ENCODE measurements around the gene ZMPSTE24. TPM values are rescaled to one million over a fixed set of nuclear protein-coding genes. Genes with fewer than 3 reads are reported as not detected.

Gene ZMPSTE24
- total RNA-seq, 1 donor from 2014 or later = 19.5 TPM

GRCh38 chr1:40257313-40257687 lies 736 bp upstream of the ZMPSTE24 start:
- DNase-seq (ENCODE audit: low spot score) (no peak), ATAC-seq (peak; percentile 14)

- ATAC-seq = no peak
- no peak for DNase-seq (ENCODE audit: low spot score)
These were observed 371 bp downstream of the ZMPSTE24 start for GRCh38 chr1:40258445-40258769.

- DNase-seq (ENCODE audit: low spot score) = no peak
These were observed 6.3 kb downstream of the ZMPSTE24 start for GRCh38 chr1:40264354-40264781.

GRCh38 chr1:40265298-40265697 lies 7.3 kb downstream of the ZMPSTE24 start:
- ATAC-seq (no peak), DNase-seq (ENCODE audit: low spot score) (no peak)

More at GRCh38 chr1:40264354-40264781, 6.3 kb downstream of the ZMPSTE24 start:
- no peak for ATAC-seq

GRCh38 chr1:40265919-40266318 lies 7.9 kb downstream of the ZMPSTE24 start:
- no peak for ATAC-seq
- DNase-seq (ENCODE audit: low spot score) = no peak

GRCh38 chr1:40266786-40267535 lies 8.9 kb downstream of the ZMPSTE24 start:
- ATAC-seq (no peak), DNase-seq (ENCODE audit: low spot score) (no peak)

GRCh38 chr1:40267767-40268187 lies 9.7 kb downstream of the ZMPSTE24 start:
- DNase-seq (ENCODE audit: low spot score) = no peak

GRCh38 chr1:40268211-40268610 lies 10.2 kb downstream of the ZMPSTE24 start:
- no peak for DNase-seq (ENCODE audit: low spot score)
- ATAC-seq = no peak

More at GRCh38 chr1:40267767-40268187, 9.7 kb downstream of the ZMPSTE24 start:
- ATAC-seq = peak; percentile 92

GRCh38 chr1:40270152-40270834 lies 12.3 kb downstream of the ZMPSTE24 start:
- no peak for DNase-seq (ENCODE audit: low spot score)
- ATAC-seq = no peak

GRCh38 chr1:40272653-40273213 lies 14.7 kb downstream of the ZMPSTE24 start:
- DNase-seq (ENCODE audit: low spot score) (no peak), ATAC-seq (no peak)

GRCh38 chr1:40273547-40274166 lies 15.6 kb downstream of the ZMPSTE24 start:
- ATAC-seq = peak; percentile 85

GRCh38 chr1:40274331-40274730 lies 16.3 kb downstream of the ZMPSTE24 start:
- DNase-seq (ENCODE audit: low spot score) (no peak), ATAC-seq (no peak)

More at GRCh38 chr1:40273547-40274166, 15.6 kb downstream of the ZMPSTE24 start:
- DNase-seq (ENCODE audit: low spot score) = no peak

- DNase-seq (ENCODE audit: low spot score) = no peak
- no peak for ATAC-seq
These were observed 18.1 kb downstream of the ZMPSTE24 start for GRCh38 chr1:40276122-40276521.

GRCh38 chr1:40281853-40282252 lies 23.8 kb downstream of the ZMPSTE24 start:
- ATAC-seq (no peak), DNase-seq (ENCODE audit: low spot score) (no peak)

GRCh38 chr1:40291293-40291692 lies 33.3 kb downstream of the ZMPSTE24 start:
- DNase-seq (ENCODE audit: low spot score) (no peak), ATAC-seq (no peak)

- no peak for ATAC-seq
These were observed 41.6 kb downstream of the ZMPSTE24 start for GRCh38 chr1:40299366-40300248.

GRCh38 chr1:40300249-40300567 lies 42.2 kb downstream of the ZMPSTE24 start:
- ATAC-seq = no peak
- no peak for DNase-seq (ENCODE audit: low spot score)

More at GRCh38 chr1:40299366-40300248, 41.6 kb downstream of the ZMPSTE24 start:
- DNase-seq (ENCODE audit: low spot score) = no peak

- DNase-seq (ENCODE audit: low spot score) = no peak
- no peak for ATAC-seq
These were observed 42.6 kb downstream of the ZMPSTE24 start for GRCh38 chr1:40300651-40301050.

GRCh38 chr1:40301066-40301465 lies 43.0 kb downstream of the ZMPSTE24 start:
- ATAC-seq (no peak), DNase-seq (ENCODE audit: low spot score) (no peak)

- no peak for ATAC-seq
- DNase-seq (ENCODE audit: low spot score) = no peak
These were observed 43.7 kb downstream of the ZMPSTE24 start for GRCh38 chr1:40301541-40302299.

Data from left lobe of liver (tissue), 2 donors.